GM12878 (cell line): ENCODE data around the gene FAM120A. TPM values are rescaled to one million over a fixed set of nuclear protein-coding genes. Genes with fewer than 3 reads are reported as not detected.

ENCODE experiments used
- ATAC-seq: fragments of 200-7000 bp; cut with Tn5 transposase; 3 replicates; pipeline ENCODE4 v1.9.1; 2020; ENCODE audit warnings: mild to moderate bottlenecking, moderate library complexity
- BruUV-seq: library from RNA; stranded (reverse); fragments of 400-500 nt; replicated peaks from 2 replicates; lab custom pipeline; 2021; lab: Mats Ljungman, UMichigan
- CTCF ChIA-PET: fragments of 300-600 bp; sonication (Branson Sonifier 250); formaldehyde crosslinking; extraction: SDS; loops from one replicate; lab custom pipeline; 2021; ENCODE audit warnings: inconsistent platforms; lab: Yijun Ruan, JAX
- POLR2A ChIA-PET: fragments of 350-600 bp; formaldehyde crosslinking; extraction: SDS; loops from one replicate; lab custom pipeline; 2021; ENCODE audit warnings: inconsistent platforms; lab: Charles Lee
- RAD21 ChIA-PET: fragments of 300-600 bp; sonication (Branson Sonifier 250); formaldehyde crosslinking; loops from one replicate; lab custom pipeline; 2023; ENCODE audit warnings: antibody characterized with exemption; ENCODE audit not compliant: unreplicated experiment; lab: Charles Lee
- SMC1A ChIA-PET: fragments of 300-600 bp; sonication (Branson Sonifier 250); formaldehyde crosslinking; loops from one replicate; lab custom pipeline; 2023; ENCODE audit not compliant: unreplicated experiment, uncharacterized antibody; lab: Charles Lee
- DNase-seq: peaks from one replicate; pipeline ENCODE4 v3.0.0-alpha.2; 2011; ENCODE audit warnings: low read depth, low spot score
- FAIRE-seq: peaks from 3 replicates; lab custom pipeline; 2011; peaks lifted over from hg19 to GRCh38; lab: Jason Lieb, UNC
- H2AFZ ChIP-seq: 2 replicates; pipeline ENCODE4 v1.6.0; 2011; ENCODE audit warnings: low read depth, low read length, control low read depth; ENCODE audit not compliant: control insufficient read depth
- H3K27ac ChIP-seq: 2 replicates; pipeline ENCODE4 v1.5.1; 2011; ENCODE audit warnings: control low read depth; ENCODE audit not compliant: control insufficient read depth, insufficient read depth
- H3K27me3 ChIP-seq, 2 experiments: replicated peaks in 1 of 2; 2 replicates each; pipeline versions ENCODE4 v1.6.0 to v1.6.1; 2011; ENCODE audit warnings: low read length in 1 of 2; ENCODE audit not compliant: control insufficient read depth in 2 of 2, insufficient read depth in 2 of 2
- H3K36me3 ChIP-seq, 2 experiments: 2 replicates each; pipeline ENCODE4 v1.5.1; 2011; ENCODE audit warnings: low read length in 1 of 2; ENCODE audit not compliant: control insufficient read depth in 2 of 2, insufficient read depth in 2 of 2
- H3K4me1 ChIP-seq: 2 replicates; pipeline ENCODE4 v1.6.1; 2011; ENCODE audit warnings: mild to moderate bottlenecking, low read length, moderate library complexity, mixed read lengths; ENCODE audit not compliant: control insufficient read depth, insufficient read depth
- H3K4me2 ChIP-seq: 2 replicates; pipeline ENCODE4 v1.6.0; 2011; ENCODE audit warnings: control low read depth; ENCODE audit not compliant: control insufficient read depth, insufficient read depth
- H3K4me3 ChIP-seq: fragments of 200-600 bp; sonication (generic); 2 replicates; pipeline ENCODE4 v1.5.1; 2016
- H3K79me2 ChIP-seq: 2 replicates; pipeline ENCODE4 v1.6.0; 2011; ENCODE audit warnings: low read length; ENCODE audit not compliant: control insufficient read depth, insufficient read depth
- H3K9ac ChIP-seq: 2 replicates; pipeline ENCODE4 v1.8.0; 2011; ENCODE audit warnings: low read length, control low read depth, mixed read lengths; ENCODE audit not compliant: control insufficient read depth, insufficient read depth
- H3K9me3 ChIP-seq: replicated peaks from 3 replicates; pipeline ENCODE4 v1.5.1; 2011; ENCODE audit warnings: mild to moderate bottlenecking, low read length; ENCODE audit not compliant: control insufficient read depth, insufficient read depth
- H4K20me1 ChIP-seq: 2 replicates; pipeline ENCODE4 v1.6.0; 2011; ENCODE audit not compliant: control insufficient read depth, insufficient read depth
- CTCF ChIP-seq, 3 experiments: IDR thresholded peaks in 2 of 3; conservative IDR thresholded peaks in 1 of 3; 2 replicates each; pipeline ENCODE4 v1.5.1; 2011; ENCODE audit warnings: low read depth in 3 of 3, low read length in 3 of 3, mild to moderate bottlenecking in 3 of 3, control low read depth in 2 of 3, moderate library complexity in 2 of 3, inconsistent platforms in 1 of 3, mixed read lengths in 1 of 3; ENCODE audit not compliant: control insufficient read depth in 2 of 3, insufficient read depth in 1 of 3; ENCODE audit errors: extremely low read depth in 1 of 3
- POLR2A ChIP-seq: IDR thresholded peaks from 2 replicates; pipeline ENCODE4 v1.6.1; 2011; ENCODE audit warnings: low read depth, mild to moderate bottlenecking, low read length
- RAD21 ChIP-seq: IDR thresholded peaks from 2 replicates; pipeline ENCODE4 v1.6.1; 2011; ENCODE audit warnings: mild to moderate bottlenecking, low read depth, low read length, moderate library complexity; ENCODE audit not compliant: insufficient read depth
- STAT1 ChIP-seq: fragments of 450-650 bp; conservative IDR thresholded peaks from 2 replicates; pipeline ENCODE4 v1.6.1; 2014; ENCODE audit warnings: antibody characterized with exemption, mild to moderate bottlenecking
- WGBS: methylation state at CpG from one replicate; pipeline ENCODE4 v1.1.6; 2016; ENCODE audit warnings: low lambda C conversion rate; ENCODE audit not compliant: insufficient replicate concordance, insufficient coverage; ENCODE audit errors: missing lambda C conversion rate; 5-methylcytosine and 5-hydroxymethylcytosine counted together
- in situ Hi-C: fragments of 300-500 bp; cut with MboI; formaldehyde crosslinking; loops from 9 replicates; pipeline ENCODE4 v1.14.3; 2018; ENCODE audit warnings: mixed read lengths
- intact Hi-C: fragments of 100-400 bp; cut with micrococcal nuclease; formaldehyde crosslinking; loops from one replicate; pipeline ENCODE4 v1.14.2; 2022; ENCODE audit not compliant: unreplicated experiment
- polyA plus RNA-seq, 11 experiments: library from polyadenylated mRNA; depleted of rRNA in 4 of 11; unstranded in 6 of 11; stranded (reverse) in 5 of 11; fragments of >200 nt; fragmentation: Nextera tagmentation in 4 of 11; fragmentation: Illumina TruSeq in 1 of 11; extraction: Ambion mirVana in 4 of 11; extraction: Trizol in 1 of 11; gene quantifications; 1 replicate in 1 of 11; 2 replicates in 10 of 11; pipeline versions ENCODE4 v1.2.1 to v1.2.3, GENCODE V29; 2011 to 2016; ENCODE audit warnings: inconsistent platforms in 2 of 11, missing spikeins in 2 of 11, low read depth in 1 of 11
- total RNA-seq, 4 experiments: library from RNA; depleted of rRNA in 3 of 4; stranded (reverse); fragments of >200 nt in 3 of 4; fragmentation: Illumina TruSeq in 1 of 4; extraction: Trizol in 1 of 4; gene quantifications; 2 replicates each; pipeline versions ENCODE4 v1.2.1 to v1.2.3, GENCODE V29; 2013 to 2021

FAM120A gene
- total and polyA plus RNA-seq, 10 of the 15 experiments (the other 5 are each of a cell fraction or from before 2014, with no cell fraction given): 13.1 to 89.6 (median 52.5) TPM

DNA sequence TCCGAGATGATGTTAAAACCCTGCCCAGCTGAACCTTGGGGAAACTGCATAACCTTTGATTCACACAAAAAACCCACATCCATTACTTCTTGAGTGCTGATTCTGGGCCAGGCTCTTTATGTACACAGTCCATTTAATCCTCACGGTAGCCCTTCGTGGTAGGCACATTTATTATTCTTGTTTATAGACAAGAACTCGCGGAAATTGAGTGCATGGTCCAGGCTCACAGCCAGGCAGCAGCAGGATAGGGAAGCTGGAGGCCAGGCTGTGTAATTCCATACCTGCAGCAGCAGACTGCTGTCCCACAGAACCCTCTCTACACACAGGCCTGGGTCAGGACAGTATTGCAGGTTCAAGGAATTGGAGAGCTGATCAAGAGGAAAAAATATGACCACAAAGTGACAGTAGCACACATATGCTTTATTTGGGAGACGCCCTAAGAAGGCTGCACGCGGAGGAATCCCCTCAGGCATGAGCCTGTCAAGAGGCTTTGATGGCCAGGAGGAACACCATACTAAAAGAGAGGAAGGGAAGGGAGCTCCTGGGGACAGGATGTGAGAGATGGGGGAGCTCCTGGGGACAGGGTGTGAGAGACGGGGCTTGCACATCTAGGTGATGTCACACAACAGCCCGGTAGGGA is 28.4 kb upstream of the FAM120A start:
- RAD21 ChIA-PET: no interaction called here
- no peak overlapping the region for H3K9ac ChIP-seq
- SMC1A ChIA-PET: no interaction called here
- FAIRE-seq (no peak), ATAC-seq (no peak), DNase-seq (no peak)
- H4K20me1 ChIP-seq: no peaks in the 10 kb centered on the region
- peaks cover 3% of the 10 kb centered on the region; the same call in 2 of the 3 replicates for H3K9me3 ChIP-seq
- POLR2A ChIA-PET: no interaction called here
- no peak overlapping the region for H3K4me3 ChIP-seq
- in situ Hi-C loops (no loop called here), intact Hi-C loops (no loop called here)
- BruUV-seq: no TSS peak
- H3K27me3 ChIP-seq: peaks cover 0 to 3% of the 10 kb centered on the region in 2 experiments; a peak in 2 of 4 replicates
- H3K4me1 ChIP-seq: no peaks in the 10 kb centered on the region
- no peak for TF ChIP-seq POLR2A
- TF ChIP-seq RAD21: no peak
- no peak overlapping the region for H3K27ac ChIP-seq
- CTCF ChIA-PET: no interaction called here
- 41% methylated on average over 10 of the region's 10 CpGs for WGBS
- no peaks in the 10 kb centered on the region for H3K79me2 ChIP-seq
- H3K36me3 ChIP-seq: no peaks in the 10 kb centered on the region
- no peak overlapping the region for H2AFZ ChIP-seq
- no peak overlapping the region for H3K4me2 ChIP-seq

DNA sequence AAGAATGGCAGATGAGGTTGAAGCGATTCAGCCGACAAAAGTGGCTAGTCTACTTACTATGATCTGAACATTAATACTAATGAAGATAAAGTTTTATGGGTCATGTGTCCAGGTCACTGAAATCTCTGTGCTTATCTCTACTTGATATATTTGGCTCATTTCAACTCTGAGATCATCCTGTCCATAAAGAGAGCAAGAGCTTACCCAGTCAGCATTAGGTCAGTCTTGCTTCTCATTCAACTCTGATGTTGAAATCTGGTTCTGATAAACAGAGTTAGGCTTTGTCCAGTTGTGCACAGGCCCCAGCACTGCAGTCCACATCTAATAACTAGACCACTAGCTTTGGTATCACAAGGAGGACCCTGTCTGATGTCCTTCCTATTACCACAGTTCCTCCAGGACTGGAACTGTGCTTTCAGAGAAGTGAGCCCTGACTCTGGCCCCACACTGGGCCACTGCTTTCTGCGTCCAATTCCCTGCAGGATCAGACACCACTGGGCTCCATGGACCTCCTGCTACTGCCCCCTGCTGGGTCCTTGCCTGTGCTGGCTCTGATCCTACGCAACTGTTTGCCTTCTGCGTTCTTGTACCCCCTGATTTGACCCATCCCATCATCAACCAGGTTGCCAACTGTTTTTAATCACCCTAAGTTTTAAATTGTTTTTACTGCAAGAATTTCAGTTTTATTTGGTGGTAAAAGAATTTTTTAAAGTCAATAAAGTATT is 23.7 kb upstream of the FAM120A start:
- RAD21 ChIA-PET: no interaction called here
- BruUV-seq: no TSS peak

More for the DNA sequence above, 23.7 kb upstream of the FAM120A start:
- TF ChIP-seq CTCF (IDR thresholded peaks at IDR 0.05 in 2 of 3, conservative IDR thresholded peaks at IDR 0.05 in 1 of 3; ENCODE audit: control insufficient read depth in 2 of 3, extremely low read depth in 1 of 3, insufficient read depth in 1 of 3, low read depth in 3 of 3, low read length in 3 of 3) (peak; percentile 2 to 28 (median 21); a peak in 2 of 6 replicates), STAT1 (no peak)
- TF ChIP-seq, all 136 proteins: peak for 1
- SMC1A ChIA-PET: no interaction called here
- DNase-seq (no peak), FAIRE-seq (no peak), ATAC-seq (no peak)
- peaks cover 0 to 3% of the 10 kb centered on the region in 2 experiments; a peak in 2 of 4 replicates for H3K27me3 ChIP-seq
- CTCF ChIA-PET: interaction anchor here (1.1 kb wide), 1 partner anchor 1288 kb away, joined by 3 read pairs; no protein-coding TSS in a partner anchor
- H3K4me2 ChIP-seq: no peak overlapping the region
- H3K36me3 ChIP-seq: no peaks in the 10 kb centered on the region
- no peaks in the 10 kb centered on the region for H4K20me1 ChIP-seq
- WGBS: 79% methylated on average over 5 of the region's 5 CpGs
- H3K4me1 ChIP-seq: 0 out of 2 replicates have a peak, but pooled peaks cover under 1% of the 10 kb centered on the region
- H3K9me3 ChIP-seq: no peaks in the 10 kb centered on the region; the same call in 2 of the 3 replicates
- H2AFZ ChIP-seq: no peak overlapping the region
- no peaks in the 10 kb centered on the region for H3K79me2 ChIP-seq
- no peak overlapping the region for H3K27ac ChIP-seq
- in situ Hi-C loops (no loop called here), intact Hi-C loops (no loop called here)
- no peak overlapping the region for H3K4me3 ChIP-seq
- H3K9ac ChIP-seq: no peak overlapping the region
- POLR2A ChIA-PET: no interaction called here
